Measurements from ENCODE around the gene BCL7C. TPM values are rescaled to one million over a fixed set of nuclear protein-coding genes. Genes with fewer than 3 reads are reported as not detected.
A peak's percentile ranks its signal among the peaks of the same experiment; 100 is the strongest.

Gene BCL7C
- total RNA-seq, 1 donor from 2014 or later: 35.0 TPM

GRCh38 chr16:30885196-30885595, 8.7 kb downstream of the BCL7C start:
- no peak for TF ChIP-seq CTCF (conservative IDR thresholded peaks at IDR 0.05)
- Mint-ChIP-seq H3K27ac (no peak overlapping the region), H3K36me3 (peaks cover 15% of the 10 kb centered on the region), H3K4me1 (ENCODE audit: unreplicated experiment) (peaks cover 20% of the 10 kb centered on the region), H3K9me3 (no peaks in the 10 kb centered on the region), H3K4me3 (no peak overlapping the region), H3K27me3 (no peaks in the 10 kb centered on the region)
- DNase-seq (ENCODE audit: extremely low spot score, unreplicated experiment): no peak

- peaks cover 13% of the 10 kb centered on the region for H3K36me3 Mint-ChIP-seq
- no peak overlapping the region for H3K27ac Mint-ChIP-seq
- DNase-seq (ENCODE audit: extremely low spot score, unreplicated experiment): no peak
- no peaks in the 10 kb centered on the region for H3K9me3 Mint-ChIP-seq
- H3K4me3 Mint-ChIP-seq: no peak overlapping the region
- no peaks in the 10 kb centered on the region for H3K27me3 Mint-ChIP-seq
- H3K4me1 Mint-ChIP-seq (ENCODE audit: unreplicated experiment): peaks cover 20% of the 10 kb centered on the region
- no peak for TF ChIP-seq CTCF (conservative IDR thresholded peaks at IDR 0.05)
These were observed 9.1 kb downstream of the BCL7C start for GRCh38 chr16:30884760-30885159.

DNA sequence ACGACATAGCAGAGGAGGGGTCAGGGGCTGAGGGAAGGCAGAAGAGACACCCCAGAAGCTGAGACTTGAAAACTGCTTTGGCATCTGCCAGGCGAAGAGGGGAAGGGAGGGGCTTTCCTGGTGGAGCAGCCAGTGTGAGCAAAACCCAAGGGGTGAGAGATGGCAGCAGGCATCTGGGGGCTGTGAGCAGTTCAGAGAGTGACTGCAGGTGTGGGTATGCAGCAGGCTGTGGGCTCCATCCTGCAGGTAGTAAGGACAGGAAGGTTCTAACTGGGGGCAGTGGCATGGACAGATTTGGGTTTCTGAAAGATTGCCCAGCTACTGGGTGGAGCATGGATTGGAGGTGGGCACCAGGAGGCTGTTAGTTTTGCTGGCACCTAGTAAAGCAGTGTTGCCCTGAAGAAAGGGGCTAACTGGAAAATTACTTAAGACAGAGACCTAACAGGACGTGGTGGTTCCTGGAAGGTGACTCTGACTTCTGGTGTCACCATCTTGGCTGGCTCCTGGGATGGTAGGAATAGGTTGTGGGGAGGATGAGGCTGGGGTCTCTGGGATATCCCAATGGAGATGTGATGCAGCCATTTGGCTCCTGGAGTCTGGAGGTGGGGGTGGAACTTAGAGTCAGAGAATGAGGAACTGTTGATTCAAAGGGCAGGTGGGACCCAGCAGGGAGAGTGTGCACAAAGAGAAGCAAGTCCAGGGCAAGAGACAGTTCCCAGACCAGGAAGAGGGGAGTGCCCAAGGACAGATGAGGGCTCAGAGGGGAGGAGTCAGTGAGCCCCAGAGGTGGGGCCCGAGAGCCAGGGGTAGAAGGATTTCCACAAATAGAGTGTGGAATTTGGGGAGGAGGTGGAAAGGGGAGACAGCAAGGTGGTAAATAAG, 11.2 kb downstream of the BCL7C start:
- Mint-ChIP-seq H3K27me3 (no peaks in the 10 kb centered on the region), H3K4me3 (no peak overlapping the region), H3K27ac (peak overlapping the region; percentile 85), H3K4me1 (ENCODE audit: unreplicated experiment) (peaks cover 20% of the 10 kb centered on the region), H3K9me3 (no peaks in the 10 kb centered on the region), H3K36me3 (peaks cover 9% of the 10 kb centered on the region)
- no peak for DNase-seq (ENCODE audit: extremely low spot score, unreplicated experiment)
- TF ChIP-seq CTCF (conservative IDR thresholded peaks at IDR 0.05): no peak

DNA sequence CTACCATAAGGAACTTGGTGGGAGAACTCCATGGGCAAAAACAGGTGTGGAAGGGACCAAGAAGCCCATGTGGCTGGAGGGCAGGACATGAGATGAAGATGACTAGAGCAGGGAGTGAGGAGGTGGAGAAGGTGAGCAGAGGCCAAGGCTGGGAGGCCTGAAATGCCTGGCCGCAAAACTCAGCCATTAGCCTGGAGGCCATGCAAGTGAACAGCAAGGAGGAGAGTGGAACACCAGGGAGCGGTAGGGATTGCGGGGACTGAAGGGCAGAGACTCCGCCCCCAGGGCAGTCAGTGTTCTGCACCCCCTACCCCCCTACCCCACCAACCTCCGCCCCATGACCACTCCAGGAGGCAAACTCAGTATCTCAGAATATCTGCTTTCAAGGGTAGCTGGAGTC, 17.0 kb downstream of the BCL7C start:
- H3K9me3 Mint-ChIP-seq: no peaks in the 10 kb centered on the region
- no peaks in the 10 kb centered on the region for H3K27me3 Mint-ChIP-seq
- TF ChIP-seq CTCF (conservative IDR thresholded peaks at IDR 0.05): peak; percentile 47
- peak overlapping the region; percentile 99 for H3K27ac Mint-ChIP-seq
- no peak for DNase-seq (ENCODE audit: extremely low spot score, unreplicated experiment)
- peaks cover 20% of the 10 kb centered on the region for H3K4me1 Mint-ChIP-seq (ENCODE audit: unreplicated experiment)
- peak overlapping the region; percentile 99 for H3K4me3 Mint-ChIP-seq
- H3K36me3 Mint-ChIP-seq: peaks cover 17% of the 10 kb centered on the region

GRCh38 chr16:30875871-30876801, 17.7 kb downstream of the BCL7C start:
- peak overlapping the region; percentile 99 for H3K27ac Mint-ChIP-seq
- H3K27me3 Mint-ChIP-seq: no peaks in the 10 kb centered on the region
- H3K4me3 Mint-ChIP-seq: peak overlapping the region; percentile 99
- DNase-seq (ENCODE audit: extremely low spot score, unreplicated experiment): no peak
- peaks cover 13% of the 10 kb centered on the region for H3K4me1 Mint-ChIP-seq (ENCODE audit: unreplicated experiment)
- no peaks in the 10 kb centered on the region for H3K9me3 Mint-ChIP-seq
- no peak for TF ChIP-seq CTCF (conservative IDR thresholded peaks at IDR 0.05)
- peaks cover 17% of the 10 kb centered on the region for H3K36me3 Mint-ChIP-seq
